H1 (cell line): ENCODE data around the gene RASGRP4. TPM values are rescaled to one million over a fixed set of nuclear protein-coding genes. Genes with fewer than 3 reads are reported as not detected.

Experiments used
- BCL11A ChIP-seq, 2 experiments: IDR thresholded peaks; one replicate each; pipeline ENCODE4 v1.6.1; 2011; ENCODE audit warnings: low read depth in 2 of 2, low read length in 2 of 2, mild to moderate bottlenecking in 2 of 2
- EP300 ChIP-seq, 2 experiments: IDR thresholded peaks; 1 replicate in 1 of 2; 2 replicates in 1 of 2; pipeline ENCODE4 v1.6.1; 2011 to 2012; ENCODE audit warnings: low read depth in 2 of 2, low read length in 2 of 2, mild to moderate bottlenecking in 2 of 2, borderline replicate concordance in 1 of 2, inconsistent platforms in 1 of 2, moderate library complexity in 1 of 2
- GTF2F1 ChIP-seq: IDR thresholded peaks from 2 replicates; pipeline ENCODE4 v1.6.1; 2012; ENCODE audit warnings: low read depth, low read length, improper control_type of control experiment, borderline replicate concordance
- RAD21 ChIP-seq, 2 experiments: IDR thresholded peaks in 1 of 2; conservative IDR thresholded peaks in 1 of 2; 2 replicates each; pipeline ENCODE4 v1.6.1; 2011; ENCODE audit warnings: low read depth in 2 of 2, low read length in 2 of 2, improper control_type of control experiment in 1 of 2, inconsistent platforms in 1 of 2, mild to moderate bottlenecking in 1 of 2, moderate library complexity in 1 of 2
- SIN3A ChIP-seq, 2 experiments: IDR thresholded peaks in 1 of 2; conservative IDR thresholded peaks in 1 of 2; 2 replicates each; pipeline ENCODE4 v1.6.1; 2011 to 2012; ENCODE audit warnings: low read length in 2 of 2, improper control_type of control experiment in 1 of 2, low read depth in 1 of 2, mild to moderate bottlenecking in 1 of 2
- SUZ12 ChIP-seq: fragments of 200-600 bp; sonication (generic); IDR thresholded peaks from 2 replicates; pipeline ENCODE4 v1.6.1; 2012; ENCODE audit warnings: mild to moderate bottlenecking, inconsistent platforms, low read length, moderate library complexity, mixed read lengths
- polyA plus RNA-seq, 7 experiments: library from polyadenylated mRNA; depleted of rRNA in 3 of 7; stranded (reverse) in 5 of 7; unstranded in 2 of 7; fragments of >200 nt in 5 of 7; fragments of 200-250 nt in 2 of 7; gene quantifications; 1 replicate in 5 of 7; 2 replicates in 1 of 7; 4 replicates in 1 of 7; pipeline versions ENCODE4 v1.2.1 to v1.2.3, GENCODE V29; 2011 to 2013; ENCODE audit warnings: missing spikeins in 2 of 7, mixed read lengths in 2 of 7
- total RNA-seq: library from RNA; stranded (reverse); fragmentation: NEBNext Ultra II Directional; extraction: Animal tissue kit (Norgen Biotek cat#: 25700); gene quantifications from 2 replicates; pipeline ENCODE4 v1.2.1, GENCODE V29; 2021

RASGRP4 gene
- total and polyA plus RNA-seq, 2 of the 8 experiments (the other 6 are each of a cell fraction or from before 2014, with no cell fraction given), result 1.9 to 3.1 TPM

- TF ChIP-seq SUZ12, result no peak
- TF ChIP-seq RAD21 (IDR thresholded peaks at IDR 0.05 in 1 of 2, conservative IDR thresholded peaks at IDR 0.05 in 1 of 2; ENCODE audit: low read depth in 2 of 2, low read length in 2 of 2), result no peak
- TF ChIP-seq SIN3A (conservative IDR thresholded peaks at IDR 0.05 in 1 of 2, IDR thresholded peaks at IDR 0.05 in 1 of 2; ENCODE audit: low read depth in 1 of 2, low read length in 2 of 2), result no peak
- no peak for TF ChIP-seq BCL11A (IDR thresholded peaks at IDR 0.05; ENCODE audit: low read depth in 2 of 2, low read length in 2 of 2)
- TF ChIP-seq GTF2F1, result no peak
- TF ChIP-seq EP300 (IDR thresholded peaks at IDR 0.05; ENCODE audit: borderline replicate concordance in 1 of 2, low read depth in 2 of 2, low read length in 2 of 2), result no peak
These were observed at the start of gene RASGRP4 (continued) for GRCh38 chr19:38425810-38426466.
